Measurements from ENCODE around the gene ADAM12.

- TF ChIP-seq CTCF (IDR thresholded peaks at IDR 0.05) (no peak), EZH2phosphoT487 (IDR thresholded peaks at IDR 0.05) (no peak), EZH2 (IDR thresholded peaks at IDR 0.05) (no peak)
Observed at GRCh38 chr10:126072622-126073021, 315.7 kb downstream of the ADAM12 start.
